H1 (cell line): ENCODE data around the gene OR6C70. TPM values are rescaled to one million over a fixed set of nuclear protein-coding genes. Genes with fewer than 3 reads are reported as not detected.

Source experiments
- CEBPB ChIP-seq: IDR thresholded peaks from 2 replicates; pipeline ENCODE4 v1.6.1; 2012; ENCODE audit warnings: low read depth, low read length
- RNF2 ChIP-seq: fragments of 200-900, 300-1000 bp; sonication (generic); IDR thresholded peaks from 2 replicates; pipeline ENCODE4 v1.7.1; 2016; ENCODE audit warnings: borderline replicate concordance, low read depth, mild to moderate bottlenecking, antibody characterized with exemption, low read length; ENCODE audit not compliant: poor library complexity, severe bottlenecking; ENCODE audit errors: missing control alignments
- polyA plus RNA-seq, 7 experiments: library from polyadenylated mRNA; depleted of rRNA in 3 of 7; stranded (reverse) in 5 of 7; unstranded in 2 of 7; fragments of >200 nt in 5 of 7; fragments of 200-250 nt in 2 of 7; gene quantifications; 1 replicate in 5 of 7; 2 replicates in 1 of 7; 4 replicates in 1 of 7; pipeline versions ENCODE4 v1.2.1 to v1.2.3, GENCODE V29; 2011 to 2013; ENCODE audit warnings: missing spikeins in 2 of 7, mixed read lengths in 2 of 7
- total RNA-seq: library from RNA; stranded (reverse); fragmentation: NEBNext Ultra II Directional; extraction: Animal tissue kit (Norgen Biotek cat#: 25700); gene quantifications from 2 replicates; pipeline ENCODE4 v1.2.1, GENCODE V29; 2021

The OR6C70 gene
- total and polyA plus RNA-seq, 2 of the 8 experiments (the other 6 are each of a cell fraction or from before 2014, with no cell fraction given), result not detected

GRCh38 chr12:55472264-55472663 lies 2.3 kb upstream of the OR6C70 start (continued):
- TF ChIP-seq RNF2, result no peak
- no peak for TF ChIP-seq CEBPB
